HG03354 (cell line): ENCODE data around the gene PTOV1.
"Not testable (repeated sequence)": the region's sequence is repeated elsewhere in the genome, so short reads cannot be mapped to it uniquely, and the experiment has no call there.

Experiments used
- ATAC-seq: cut with Tn5 transposase; IDR thresholded peaks from one replicate; pipeline ENCODE4 v1.9.1; 2021; ENCODE audit warnings: mild to moderate bottlenecking; ENCODE audit not compliant: unreplicated experiment, poor library complexity, severe bottlenecking

PTOV1 gene

DNA sequence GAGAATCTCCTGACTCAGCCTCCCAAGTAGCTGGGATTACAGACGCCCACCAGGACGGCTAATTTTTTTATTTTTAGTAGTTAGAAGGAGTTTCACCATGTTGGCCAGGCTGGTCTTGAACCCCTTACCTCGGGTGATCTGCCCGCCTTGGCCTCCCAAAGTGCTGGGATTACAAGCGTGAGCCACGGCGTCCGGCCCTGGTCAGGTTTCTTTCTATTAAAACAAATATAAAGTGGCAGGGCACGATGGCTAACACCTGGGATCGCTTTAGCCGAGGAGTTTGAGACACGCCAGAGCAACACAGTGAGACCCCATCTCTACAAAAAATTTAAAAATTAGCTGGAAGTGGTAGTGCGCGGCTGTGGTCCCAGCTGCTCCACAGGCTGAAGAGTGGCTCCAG lies 34.4 kb upstream of the PTOV1 start:
- ATAC-seq: no peak

DNA sequence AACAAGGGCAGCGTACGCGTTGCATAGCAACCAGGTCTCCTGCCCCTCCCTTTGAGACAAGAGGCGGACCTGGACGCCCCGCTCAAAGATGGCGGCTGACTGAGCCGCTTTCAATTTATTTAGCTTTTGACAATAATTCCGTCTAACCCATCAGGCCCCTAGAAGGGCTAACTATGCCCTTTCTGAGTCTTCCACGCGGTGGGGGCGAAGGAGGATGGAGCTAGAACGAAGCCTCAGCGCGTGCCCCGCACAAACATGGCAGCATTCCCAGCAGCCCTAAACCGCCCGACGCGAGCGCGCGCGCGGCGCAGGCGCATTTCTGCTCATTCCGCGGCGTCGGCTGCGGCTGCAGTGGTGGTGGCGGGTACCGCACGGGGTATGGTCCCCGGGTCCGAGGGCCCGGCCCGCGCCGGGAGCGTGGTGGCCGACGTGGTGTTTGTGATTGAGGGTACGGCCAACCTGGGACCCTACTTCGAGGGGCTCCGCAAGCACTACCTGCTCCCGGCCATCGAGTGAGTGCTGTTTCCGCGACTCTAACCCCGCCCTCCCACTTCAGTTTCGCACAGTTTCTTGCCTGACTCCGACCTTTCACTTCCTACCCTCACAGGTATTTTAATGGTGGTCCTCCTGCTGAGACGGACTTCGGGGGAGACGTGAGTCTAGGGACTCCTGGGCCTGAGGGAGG lies 32.9 kb upstream of the PTOV1 start, which contains the start of gene MED25:
TSS of gene MED25 (plus strand) at position 326 of the 685 bp plus-strand sequence. CDS start at position 379, 53 bp downstream.
- peak; percentile 65 for ATAC-seq

DNA sequence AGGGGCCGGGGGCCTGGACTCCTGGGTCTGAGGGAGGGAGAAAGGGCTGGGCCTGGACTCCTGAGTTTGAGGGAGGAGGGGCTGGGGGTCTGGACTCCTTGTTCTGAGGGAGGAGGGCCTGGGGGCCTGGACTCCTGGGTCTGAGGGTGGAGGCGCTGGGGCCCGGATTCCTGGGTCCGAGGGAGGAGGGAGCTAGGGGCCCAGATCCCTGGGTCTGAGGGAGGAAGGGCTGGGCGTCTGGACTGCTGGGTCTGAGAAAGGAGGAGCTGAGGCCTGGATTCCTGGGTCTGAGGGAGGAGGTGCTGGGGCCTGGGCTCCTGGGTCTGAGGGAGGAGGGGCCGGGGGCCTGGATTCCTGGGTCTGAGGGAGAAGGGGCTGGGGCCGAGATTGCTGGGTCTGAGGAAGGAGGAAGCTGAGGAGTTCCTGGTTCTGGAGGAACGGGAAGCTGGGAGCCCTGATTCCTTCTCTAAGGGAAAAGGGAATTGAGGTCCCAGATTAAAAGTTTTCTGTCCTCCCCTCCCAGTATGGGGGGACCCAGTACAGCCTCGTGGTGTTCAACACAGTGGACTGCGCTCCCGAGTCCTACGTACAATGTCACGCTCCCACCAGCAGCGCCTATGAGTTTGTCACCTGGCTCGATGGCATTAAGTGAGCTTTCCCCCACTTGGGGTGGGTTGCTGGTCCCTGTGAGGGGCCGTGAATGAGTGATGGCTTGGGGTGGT lies 32.1 kb upstream of the PTOV1 start:
- ATAC-seq: no peak

DNA sequence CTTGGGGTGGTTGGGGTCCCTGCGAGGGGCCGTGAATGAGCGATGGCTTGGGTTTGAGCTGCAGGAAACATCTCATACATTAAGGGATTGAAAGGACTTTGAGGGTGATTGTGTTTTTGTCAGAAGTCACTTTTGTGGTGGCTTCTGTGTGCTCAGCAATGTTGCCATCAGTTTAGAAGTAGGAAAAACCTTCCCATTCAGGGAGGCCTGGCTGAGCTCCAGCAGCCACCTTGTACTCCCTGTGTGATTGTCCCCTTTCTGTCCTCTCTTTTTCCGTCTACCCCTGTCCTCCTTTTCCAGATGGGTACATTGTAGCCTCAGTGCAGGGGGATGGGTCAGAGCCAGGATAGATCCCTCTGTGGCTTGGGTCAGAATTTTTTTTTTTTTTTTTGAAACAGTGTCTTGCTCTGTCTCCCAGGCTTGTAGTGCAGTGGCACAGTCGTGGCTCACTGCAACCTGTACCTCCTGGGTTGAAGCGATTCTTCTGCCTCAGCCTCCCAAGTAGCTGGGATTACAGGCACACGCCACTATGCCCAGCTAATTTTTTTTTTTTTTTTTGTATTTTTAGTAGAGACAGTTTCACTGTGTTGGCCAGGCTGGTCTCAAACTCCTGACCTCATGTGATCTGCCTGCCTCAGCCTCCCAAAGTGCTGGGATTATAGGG lies 31.4 kb upstream of the PTOV1 start:
- ATAC-seq: not testable (repeated sequence)

DNA sequence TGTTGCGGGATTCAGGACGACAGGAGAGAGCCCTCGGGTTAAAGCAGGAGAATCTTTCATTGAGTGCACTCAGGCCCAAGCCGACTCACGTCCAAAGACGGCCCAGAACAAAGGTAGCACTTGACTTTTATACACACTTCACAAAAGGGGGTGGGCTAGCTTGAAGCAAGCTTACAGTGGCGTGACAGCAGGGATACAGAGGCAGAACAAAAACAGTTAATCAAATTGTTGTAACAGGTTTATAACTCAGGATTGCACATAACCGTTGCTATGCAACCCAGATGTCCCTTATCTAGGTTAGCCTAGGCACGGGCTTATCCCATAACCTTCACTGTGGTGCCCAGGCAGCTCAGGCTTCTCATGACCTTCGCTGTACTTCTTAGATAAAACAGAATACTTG lies 30.8 kb upstream of the PTOV1 start:
- ATAC-seq: no peak

DNA sequence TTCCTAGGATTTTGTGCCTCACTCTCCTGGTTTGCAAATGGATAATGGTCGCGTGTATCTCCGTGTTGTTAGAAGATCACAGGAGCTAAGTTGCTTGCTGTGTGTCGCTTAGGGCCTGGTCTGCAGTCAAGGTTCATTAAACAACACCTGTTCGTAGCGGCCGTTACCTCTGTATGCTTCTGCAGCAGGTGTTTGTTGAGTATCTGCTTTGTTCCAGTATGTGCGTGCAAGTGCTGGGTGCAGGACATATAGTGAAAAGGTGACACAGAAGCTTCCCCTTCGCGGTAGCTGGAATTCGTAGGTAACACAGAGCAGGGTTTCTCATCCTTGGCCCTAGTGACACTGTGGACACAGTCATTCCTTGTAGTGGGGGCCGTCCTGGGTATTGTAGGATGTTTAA lies 27.5 kb upstream of the PTOV1 start:
- ATAC-seq: no peak

DNA sequence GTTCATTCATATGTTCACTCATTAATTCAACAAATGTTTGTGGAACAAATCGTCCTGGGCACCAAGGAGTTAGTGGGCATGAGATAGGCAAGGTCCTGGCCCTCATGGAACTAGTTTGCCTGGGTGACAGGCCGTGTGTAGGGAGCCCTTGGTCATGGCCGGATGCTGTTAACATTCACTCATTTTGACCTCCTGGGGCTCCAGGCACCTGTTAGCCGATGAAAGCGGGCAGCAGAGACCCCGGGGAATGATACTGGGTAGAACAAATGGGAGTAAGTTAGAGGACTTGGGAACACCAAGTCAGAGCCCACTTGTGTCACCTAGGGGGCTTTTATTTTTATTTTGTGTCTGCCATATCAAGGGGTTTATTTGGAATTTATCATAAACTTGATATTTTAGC lies 26.3 kb upstream of the PTOV1 start:
- ATAC-seq: no peak

DNA sequence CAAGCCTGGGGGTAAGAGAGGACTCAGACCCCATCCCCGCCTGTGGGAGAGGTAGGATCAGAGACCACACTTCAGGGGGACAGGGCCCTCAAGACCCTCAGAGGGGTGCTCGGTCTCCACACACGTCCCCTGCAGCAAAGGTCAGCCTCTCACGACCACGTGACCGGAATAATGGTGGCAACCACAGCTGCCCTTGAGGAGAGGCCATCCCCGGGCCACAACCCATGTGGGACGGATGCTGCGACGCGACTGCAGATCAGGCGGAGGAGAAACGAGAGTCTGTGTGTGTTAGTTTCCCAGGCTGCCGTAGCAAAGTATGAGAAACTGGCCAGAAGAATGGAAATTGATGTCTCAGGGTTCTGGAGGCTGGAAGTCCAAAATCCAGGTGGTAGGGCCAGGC lies 23.9 kb upstream of the PTOV1 start:
- ATAC-seq: no peak

DNA sequence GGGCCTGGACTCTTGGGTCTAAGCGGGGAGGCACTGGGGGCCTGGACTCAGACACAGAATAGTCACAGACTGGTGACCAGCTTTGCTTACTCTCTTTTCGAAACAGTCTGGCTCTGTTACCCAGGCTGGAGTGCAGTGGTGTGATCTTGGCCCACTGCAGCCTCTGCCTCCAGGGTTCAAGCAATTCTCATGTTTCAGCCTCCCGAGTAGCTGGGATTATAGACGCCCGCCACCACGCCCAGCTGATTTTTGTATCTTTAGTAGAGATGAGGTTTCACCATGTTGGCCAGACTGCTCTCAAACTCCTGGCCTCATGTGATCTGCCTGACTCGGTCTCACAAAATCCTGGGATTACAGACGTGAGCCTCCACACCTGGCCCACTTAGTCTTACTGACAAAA lies 21.8 kb upstream of the PTOV1 start:
- no peak for ATAC-seq

DNA sequence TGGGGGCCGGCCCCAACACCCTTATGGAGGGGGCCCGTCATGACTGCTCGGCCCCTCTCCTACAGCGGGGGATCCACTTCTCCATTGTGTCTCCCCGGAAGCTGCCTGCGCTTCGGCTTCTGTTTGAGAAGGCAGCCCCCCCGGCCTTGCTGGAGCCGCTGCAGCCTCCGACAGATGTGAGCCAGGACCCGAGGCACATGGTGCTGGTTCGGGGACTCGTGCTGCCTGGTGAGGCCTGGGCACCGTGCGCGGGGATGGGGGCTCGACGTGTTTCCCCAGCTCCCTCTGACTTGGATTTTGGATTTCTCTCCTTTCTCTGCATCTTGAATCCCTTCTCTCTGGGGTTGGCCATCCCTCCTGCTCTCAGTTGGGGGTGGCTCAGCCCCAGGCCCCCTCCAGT lies 21.2 kb upstream of the PTOV1 start:
- no peak for ATAC-seq

DNA sequence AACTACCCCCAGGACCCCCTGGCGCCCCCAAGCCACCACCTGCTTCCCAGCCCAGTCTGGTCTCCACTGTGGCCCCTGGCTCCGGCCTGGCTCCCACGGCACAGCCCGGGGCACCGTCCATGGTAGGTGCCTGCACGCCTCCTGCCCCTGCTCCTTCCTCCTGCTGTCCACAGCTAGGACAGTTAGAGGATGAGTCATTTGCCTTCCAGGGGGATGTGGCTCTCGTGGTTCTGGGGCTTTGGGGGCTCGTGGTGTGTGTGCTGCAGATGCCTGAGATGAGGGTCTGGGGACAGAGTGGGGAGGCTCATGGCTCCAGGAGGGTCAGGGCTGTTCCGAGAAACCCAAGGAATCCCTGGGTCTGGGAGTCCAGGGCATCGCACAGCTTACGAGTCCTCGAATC lies 20.2 kb upstream of the PTOV1 start:
- ATAC-seq: no peak

DNA sequence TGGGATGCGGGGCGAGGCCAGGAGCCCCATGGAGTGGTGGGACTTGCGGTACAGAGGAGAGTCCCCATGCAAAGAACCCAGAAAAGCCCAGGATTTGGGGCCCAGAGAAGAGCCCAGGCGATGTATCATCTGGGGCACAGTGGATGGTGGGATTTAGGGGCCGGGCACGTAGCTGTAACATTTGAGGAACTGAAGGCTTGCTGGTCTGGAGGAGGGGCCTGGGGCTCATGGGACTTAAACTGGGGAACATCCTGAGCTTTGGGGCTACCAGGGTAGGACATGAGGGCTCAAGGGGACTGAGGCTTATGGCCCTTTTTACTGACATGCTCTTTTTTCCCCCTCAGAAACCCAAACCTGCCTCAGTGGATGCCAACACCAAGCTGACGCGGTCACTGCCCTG lies 19.4 kb upstream of the PTOV1 start:
- ATAC-seq: no peak

DNA sequence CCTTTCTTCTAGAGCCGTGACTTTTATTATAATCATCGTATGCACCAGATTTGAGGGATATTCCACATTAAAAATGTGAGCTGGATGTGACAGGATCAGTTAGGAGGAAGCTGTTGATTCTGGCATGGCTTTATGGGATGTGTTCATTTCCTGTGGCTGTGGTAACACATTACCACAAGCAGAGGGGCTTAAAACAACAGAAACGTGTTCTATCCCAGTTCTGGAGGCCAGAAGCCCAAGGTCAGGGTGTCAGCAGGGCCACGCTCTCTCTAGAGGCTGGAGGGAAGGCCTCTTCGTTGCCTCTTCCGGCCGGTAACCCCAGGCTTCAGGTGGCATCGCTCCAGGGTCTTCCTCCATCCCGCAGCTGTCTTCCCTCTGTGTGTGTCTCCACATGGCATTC lies 18.4 kb upstream of the PTOV1 start:
- no peak for ATAC-seq

DNA sequence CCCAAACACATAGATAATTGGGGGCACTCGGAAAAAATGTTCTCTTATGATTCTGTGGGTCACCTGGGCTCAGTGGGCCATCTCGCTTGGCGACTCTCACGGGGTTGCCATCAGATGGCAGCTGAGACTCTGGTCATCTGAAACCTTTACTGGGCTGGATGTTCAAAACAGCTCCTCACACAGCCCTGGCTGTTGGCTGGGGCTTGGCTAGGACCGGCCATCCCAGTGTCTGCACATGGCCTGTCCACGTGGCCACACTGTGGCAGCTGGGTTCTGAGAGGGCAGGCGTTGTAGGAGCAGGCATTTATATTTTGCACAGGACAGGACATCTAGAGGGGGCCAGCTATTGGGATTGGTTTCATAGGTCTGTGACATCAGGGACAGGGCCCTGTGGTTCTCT lies 17.4 kb upstream of the PTOV1 start:
- no peak for ATAC-seq

DNA sequence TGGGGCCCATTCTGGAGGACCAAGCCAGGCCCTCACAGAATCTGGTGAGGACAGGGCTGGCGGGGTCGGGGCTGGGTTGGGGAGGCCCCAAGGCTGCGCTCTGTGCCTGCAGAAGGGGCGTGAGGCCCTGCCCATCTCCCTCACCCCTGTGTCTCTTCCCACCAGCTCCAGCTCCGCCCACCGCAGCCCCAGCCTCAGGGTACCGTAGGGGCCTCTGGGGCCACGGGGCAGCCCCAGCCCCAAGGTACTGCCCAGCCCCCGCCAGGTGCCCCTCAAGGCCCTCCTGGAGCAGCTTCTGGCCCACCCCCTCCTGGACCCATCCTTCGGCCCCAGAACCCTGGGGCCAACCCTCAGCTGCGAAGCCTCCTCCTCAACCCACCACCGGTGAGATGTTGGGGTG lies 15.4 kb upstream of the PTOV1 start:
- no peak for ATAC-seq

DNA sequence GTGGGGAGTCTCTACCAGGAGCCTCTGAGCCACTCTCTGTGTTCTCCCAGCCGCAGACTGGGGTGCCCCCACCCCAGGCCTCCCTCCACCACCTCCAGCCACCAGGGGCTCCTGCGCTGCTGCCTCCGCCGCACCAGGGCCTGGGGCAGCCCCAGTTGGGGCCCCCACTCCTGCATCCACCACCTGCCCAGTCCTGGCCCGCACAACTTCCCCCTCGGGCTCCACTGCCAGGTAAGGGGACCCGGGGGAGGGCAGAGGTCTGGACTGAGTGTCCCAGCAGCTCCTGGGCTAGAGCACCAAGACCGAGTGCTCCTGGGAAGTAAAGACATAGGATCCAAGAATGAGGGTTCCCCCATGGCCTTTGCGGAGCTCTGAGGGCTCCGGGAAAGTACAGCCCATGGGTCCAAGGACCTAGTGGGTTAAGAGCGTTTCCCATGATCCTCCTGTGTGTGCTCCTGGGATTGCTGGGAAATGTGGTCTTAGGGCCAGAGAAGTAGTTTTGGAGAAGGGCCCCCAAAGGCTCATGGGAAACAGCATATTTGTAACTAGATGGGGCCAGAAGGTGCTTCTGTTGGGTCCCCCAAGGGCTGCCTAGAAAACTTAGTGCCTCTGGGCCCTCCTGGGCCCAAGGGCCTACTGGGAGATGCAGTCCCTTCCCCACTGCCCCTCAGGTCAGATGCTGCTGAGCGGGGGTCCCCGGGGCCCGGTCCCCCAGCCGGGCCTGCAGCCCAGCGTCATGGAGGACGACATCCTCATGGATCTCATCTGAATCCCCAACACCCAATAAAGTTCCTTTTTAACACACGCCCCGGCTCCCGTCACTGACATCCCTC lies 14.6 kb upstream of the PTOV1 start:
- no peak for ATAC-seq

DNA sequence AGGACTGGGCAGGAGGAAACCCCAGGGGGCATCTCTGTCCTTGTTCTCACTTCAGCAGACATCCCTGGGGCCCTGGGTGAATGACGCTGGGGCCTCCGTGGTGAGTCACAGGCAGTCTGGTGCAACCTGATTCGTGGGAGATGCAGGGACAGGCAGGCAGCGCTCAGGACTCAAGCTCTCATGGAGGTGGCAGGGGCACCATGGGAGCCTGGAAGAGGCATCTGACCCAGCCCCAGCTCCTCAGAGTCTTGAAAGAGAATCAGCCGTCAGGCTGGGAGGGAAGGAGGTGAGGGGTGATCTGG lies 14.0 kb upstream of the PTOV1 start:
- no peak for ATAC-seq

DNA sequence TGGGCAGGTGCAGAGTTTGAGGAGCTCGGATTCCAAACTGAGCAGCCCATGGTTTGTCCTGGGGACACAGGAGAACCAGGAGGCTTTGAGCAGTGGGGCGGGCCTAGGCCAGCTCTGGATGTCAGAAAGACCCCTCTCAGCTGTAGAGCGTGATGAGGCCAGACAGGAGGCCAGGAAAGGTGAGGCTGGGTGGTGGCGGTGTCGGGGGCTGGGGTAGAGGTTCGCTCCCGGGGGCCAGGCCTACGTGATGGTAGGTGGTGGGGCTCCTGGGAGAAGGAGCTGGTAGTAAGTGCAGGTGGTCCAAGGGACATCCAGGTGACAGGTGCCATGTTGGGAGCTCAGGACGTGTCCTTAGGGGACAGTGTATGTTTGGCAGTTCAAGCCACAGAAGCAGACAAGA lies 13.5 kb upstream of the PTOV1 start:
- ATAC-seq: no peak

DNA sequence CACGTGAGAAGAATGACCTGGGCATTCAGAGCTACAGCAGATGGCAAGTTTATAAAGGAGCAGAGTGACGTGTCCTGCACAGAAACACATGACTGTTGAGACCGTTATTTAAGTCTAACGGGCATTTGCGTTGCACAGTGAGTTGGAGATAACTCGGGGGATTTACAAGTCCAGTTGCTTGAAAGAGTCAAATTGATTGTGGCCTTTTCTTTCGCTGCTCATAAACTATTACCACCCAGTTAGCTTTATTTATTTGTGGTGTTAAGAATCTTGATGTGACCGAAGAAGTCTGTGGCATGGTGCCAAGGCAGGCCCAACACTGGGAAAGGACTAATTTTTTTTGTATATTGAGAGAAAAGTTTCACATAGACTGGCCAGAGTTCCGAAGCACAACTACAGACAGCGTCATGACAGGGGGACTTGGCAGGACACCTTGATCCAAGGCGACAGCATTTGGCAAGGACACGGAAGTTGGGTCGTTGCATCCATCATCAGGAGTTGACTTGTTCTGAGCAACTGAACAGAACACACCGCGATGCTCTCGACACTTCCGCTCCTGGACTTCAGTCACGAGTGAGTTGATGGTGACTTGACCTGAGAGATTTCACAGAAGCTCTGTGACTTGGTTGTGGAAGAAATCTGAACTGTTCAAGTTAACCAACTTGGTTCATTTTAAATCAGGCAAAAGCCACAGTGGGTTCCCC lies 11.9 kb upstream of the PTOV1 start:
- no peak for ATAC-seq

DNA sequence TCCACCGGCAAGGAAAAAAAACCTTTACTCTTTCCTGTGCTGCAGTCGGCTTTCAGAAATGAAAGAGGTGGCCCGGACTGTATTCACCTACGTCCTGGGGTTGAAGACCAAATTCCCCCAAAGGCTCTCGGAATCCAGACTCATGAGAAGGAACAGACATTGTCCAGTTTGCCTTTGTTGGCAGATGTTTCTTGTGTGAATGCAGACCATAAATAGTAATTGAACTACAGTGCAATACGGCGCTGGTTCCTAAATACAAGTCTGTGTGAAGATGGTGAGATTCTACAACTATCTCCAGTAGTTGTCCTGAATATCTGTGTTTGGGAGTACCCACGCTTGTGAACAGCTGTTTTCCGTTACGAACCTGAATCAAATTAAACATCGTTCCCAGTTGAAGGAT lies 11.2 kb upstream of the PTOV1 start:
- no peak for ATAC-seq
